MCF 10A (cell line): Measurements from ENCODE around the gene KCNJ10. TPM values are rescaled to one million over a fixed set of nuclear protein-coding genes. Genes with fewer than 3 reads are reported as not detected.

Experiments used
- BruUV-seq: library from RNA; stranded (reverse); fragments of 400-500 nt; replicated peaks from 2 replicates; lab custom pipeline; 2021; lab: Mats Ljungman, UMichigan
- CTCF ChIA-PET: fragments of 300-600 bp; sonication (Branson Sonifier 250); formaldehyde crosslinking; extraction: SDS; loops from one replicate; lab custom pipeline; 2021; ENCODE audit warnings: antibody characterized with exemption, inconsistent platforms; lab: Yijun Ruan, JAX
- POLR2A ChIA-PET: fragments of 300-600, 350-650 bp; sonication (Branson Sonifier 250); formaldehyde crosslinking; extraction: SDS; loops from one replicate; lab custom pipeline; 2020; ENCODE audit warnings: antibody characterized with exemption, inconsistent platforms; lab: Yijun Ruan, JAX
- DNase-seq: peaks from one replicate; pipeline ENCODE4 v3.0.0-alpha.2; 2018; ENCODE audit not compliant: unreplicated experiment
- H3K27ac Mint-ChIP-seq: one replicate; pipeline ENCODE4 v1.8.0; 2022; ENCODE audit warnings: mild to moderate bottlenecking, low read depth, mixed read lengths; ENCODE audit not compliant: unreplicated experiment
- H3K27me3 Mint-ChIP-seq: one replicate; pipeline ENCODE4 v1.8.0; 2022; ENCODE audit warnings: mixed read lengths; ENCODE audit not compliant: insufficient read depth, unreplicated experiment
- H3K36me3 Mint-ChIP-seq: one replicate; pipeline ENCODE4 v1.8.0; 2022; ENCODE audit warnings: mild to moderate bottlenecking, moderate library complexity, mixed read lengths; ENCODE audit not compliant: insufficient read depth, unreplicated experiment
- H3K4me1 Mint-ChIP-seq: one replicate; pipeline ENCODE4 v1.8.0; 2022; ENCODE audit warnings: mixed read lengths; ENCODE audit not compliant: insufficient read depth, unreplicated experiment
- H3K4me3 Mint-ChIP-seq: one replicate; pipeline ENCODE4 v1.8.0; 2022; ENCODE audit warnings: mild to moderate bottlenecking, moderate library complexity, mixed read lengths; ENCODE audit not compliant: unreplicated experiment
- H3K9me3 Mint-ChIP-seq: one replicate; pipeline ENCODE4 v1.8.0; 2022; ENCODE audit warnings: mixed read lengths; ENCODE audit not compliant: unreplicated experiment
- intact Hi-C: fragments of 100-400 bp; cut with micrococcal nuclease; formaldehyde crosslinking; loops from 2 replicates; pipeline ENCODE4 v1.14.1; 2022
- total RNA-seq: library from RNA; stranded (reverse); gene quantifications from 2 replicates; pipeline ENCODE4 v1.2.3, GENCODE V29; 2022
- TF ChIP-seq, protein P1 (sequence below): fragments of 200-600 bp; IDR thresholded peaks from one replicate; pipeline ENCODE4 v1.8.0; 2022; ENCODE audit warnings: antibody characterized with exemption, mild to moderate bottlenecking; ENCODE audit not compliant: unreplicated experiment

Gene KCNJ10
- total RNA-seq, 1 experiment from 2014 or later, result not detected

DNA sequence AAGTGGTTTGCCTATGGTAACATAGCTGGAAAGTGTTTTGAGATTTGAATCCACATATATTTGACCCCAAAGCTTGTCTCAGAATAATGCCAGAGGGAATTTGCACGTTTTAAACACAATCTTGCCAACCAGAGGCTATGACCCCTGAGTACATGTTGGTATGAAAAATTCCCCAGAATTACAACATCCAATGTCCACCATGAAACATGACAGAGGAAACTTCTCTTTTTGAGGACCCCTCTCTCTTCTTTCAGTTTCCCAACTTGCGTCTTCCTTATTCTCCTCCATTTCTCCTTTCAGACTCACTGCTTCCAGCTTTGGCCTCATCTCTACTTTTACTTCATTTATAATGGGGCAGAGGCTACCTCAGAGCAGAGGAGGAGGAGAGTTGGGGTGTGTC lies 5.9 kb upstream of the KCNJ10 start:
- Mint-ChIP-seq H3K4me1 (no peaks in the 10 kb centered on the region), H3K4me3 (no peak overlapping the region), H3K9me3 (no peaks in the 10 kb centered on the region), H3K27ac (no peak overlapping the region), H3K27me3 (peaks cover 50% of the 10 kb centered on the region), H3K36me3 (peaks cover 4% of the 10 kb centered on the region)
- intact Hi-C loops, result loop anchor here (10.0 kb wide), 1 partner anchor 141 kb away; no protein-coding TSS in a partner anchor
- ChIA-PET POLR2A (no interaction called here), CTCF (interaction anchor here (0.6 to 49.6 kb wide), 6 partner anchors 5 to 1152 kb away, joined by 3 to 1546 read pairs (median 4); partner anchors contain the start of genes IGSF8, KCNJ10 and KCNJ9)
- TF ChIP-seq, protein P1, sequence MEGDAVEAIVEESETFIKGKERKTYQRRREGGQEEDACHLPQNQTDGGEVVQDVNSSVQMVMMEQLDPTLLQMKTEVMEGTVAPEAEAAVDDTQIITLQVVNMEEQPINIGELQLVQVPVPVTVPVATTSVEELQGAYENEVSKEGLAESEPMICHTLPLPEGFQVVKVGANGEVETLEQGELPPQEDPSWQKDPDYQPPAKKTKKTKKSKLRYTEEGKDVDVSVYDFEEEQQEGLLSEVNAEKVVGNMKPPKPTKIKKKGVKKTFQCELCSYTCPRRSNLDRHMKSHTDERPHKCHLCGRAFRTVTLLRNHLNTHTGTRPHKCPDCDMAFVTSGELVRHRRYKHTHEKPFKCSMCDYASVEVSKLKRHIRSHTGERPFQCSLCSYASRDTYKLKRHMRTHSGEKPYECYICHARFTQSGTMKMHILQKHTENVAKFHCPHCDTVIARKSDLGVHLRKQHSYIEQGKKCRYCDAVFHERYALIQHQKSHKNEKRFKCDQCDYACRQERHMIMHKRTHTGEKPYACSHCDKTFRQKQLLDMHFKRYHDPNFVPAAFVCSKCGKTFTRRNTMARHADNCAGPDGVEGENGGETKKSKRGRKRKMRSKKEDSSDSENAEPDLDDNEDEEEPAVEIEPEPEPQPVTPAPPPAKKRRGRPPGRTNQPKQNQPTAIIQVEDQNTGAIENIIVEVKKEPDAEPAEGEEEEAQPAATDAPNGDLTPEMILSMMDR, result no peak
- no TSS peak for BruUV-seq
- DNase-seq, result no peak

DNA sequence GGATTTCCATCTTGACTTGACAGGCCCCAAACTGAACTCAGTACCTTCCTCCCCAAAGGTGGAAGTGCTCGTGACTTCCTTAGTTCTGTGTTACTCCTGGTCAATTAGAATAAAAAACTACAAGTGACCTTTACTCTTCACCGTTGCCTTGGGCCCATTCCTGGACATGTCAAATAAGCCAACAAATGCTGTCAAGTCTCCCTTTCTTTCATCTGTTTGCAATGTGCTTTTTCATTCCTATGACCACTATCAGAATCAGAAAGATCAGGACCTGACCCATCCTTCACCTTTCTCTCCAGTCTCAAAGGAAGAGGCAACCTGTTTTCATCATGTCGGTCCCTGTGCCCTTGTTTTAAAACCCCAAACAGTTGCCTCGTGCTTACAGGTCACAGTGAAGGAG lies 4.9 kb upstream of the KCNJ10 start:
- H3K36me3 Mint-ChIP-seq, result peaks cover 4% of the 10 kb centered on the region
- no peak for DNase-seq
- H3K27me3 Mint-ChIP-seq, result peaks cover 50% of the 10 kb centered on the region
- BruUV-seq, result no TSS peak
- H3K4me1 Mint-ChIP-seq, result no peaks in the 10 kb centered on the region
- intact Hi-C loops, result loop anchor here (10.0 kb wide), 1 partner anchor 140 kb away; no protein-coding TSS in a partner anchor
- H3K9me3 Mint-ChIP-seq, result no peaks in the 10 kb centered on the region
- H3K27ac Mint-ChIP-seq, result no peak overlapping the region
- no peak overlapping the region for H3K4me3 Mint-ChIP-seq
- TF ChIP-seq, protein P1, result no peak
- ChIA-PET POLR2A (no interaction called here), CTCF (interaction anchor here (0.6 to 49.6 kb wide), 7 partner anchors 6 to 775 kb away, joined by 3 to 1546 read pairs (median 4); partner anchors contain the start of genes IGSF8, KCNJ10 and KCNJ9)

DNA sequence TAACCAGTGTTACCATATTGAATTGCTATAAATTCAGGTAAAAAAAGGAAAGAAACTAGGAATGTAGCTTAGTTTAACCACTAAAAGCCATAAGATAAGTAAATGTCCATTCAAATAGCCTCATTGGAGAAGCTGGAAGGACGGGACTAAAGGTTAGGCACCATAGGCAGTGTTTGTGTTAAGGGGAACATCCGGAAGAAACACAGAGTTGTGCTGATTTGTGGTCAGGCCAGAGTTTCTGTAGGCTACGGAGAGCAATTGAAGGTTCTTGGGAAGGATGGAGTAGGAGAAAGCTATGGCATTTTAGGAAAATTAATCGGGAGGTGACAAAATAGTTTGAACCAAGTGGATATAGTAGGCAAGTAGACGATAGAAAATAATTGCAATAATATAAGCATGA lies 1.3 kb upstream of the KCNJ10 start:
- no TSS peak for BruUV-seq
- POLR2A ChIA-PET, result interaction anchor here (1.4 kb wide), 1 partner anchor 8 kb away, joined by 7 read pairs; no protein-coding TSS in a partner anchor
- no peaks in the 10 kb centered on the region for H3K36me3 Mint-ChIP-seq

More for the DNA sequence above, 1.3 kb upstream of the KCNJ10 start:
- H3K4me1 Mint-ChIP-seq, result no peaks in the 10 kb centered on the region
- no peaks in the 10 kb centered on the region for H3K9me3 Mint-ChIP-seq
- no peak for DNase-seq
- TF ChIP-seq, protein P1, result no peak
- CTCF ChIA-PET, result interaction anchor here (0.5 to 49.6 kb wide), 6 partner anchors 10 to 306 kb away, joined by 3 to 1546 read pairs (median 4); partner anchors contain the start of genes IGSF8, KCNJ10, KCNJ9 and PIGM
- H3K27ac Mint-ChIP-seq, result no peak overlapping the region
- no peak overlapping the region for H3K4me3 Mint-ChIP-seq
- H3K27me3 Mint-ChIP-seq, result peaks cover 47% of the 10 kb centered on the region
- intact Hi-C loops, result loop anchor here (10.0 kb wide), 1 partner anchor 136 kb away; no protein-coding TSS in a partner anchor
